Middle frontal gyrus (tissue), 1 donor: ENCODE results near the gene CREB3L1.
"Not testable (repeated sequence)": the region's sequence is repeated elsewhere in the genome, so short reads cannot be mapped to it uniquely, and the experiment has no call there.

Source experiments
- DNase-seq: peaks from one replicate; pipeline ENCODE4 v3.0.0-alpha.2; 2015; ENCODE audit warnings: low spot score; ENCODE audit errors: extremely low spot score

CREB3L1 gene

GRCh38 chr11:46248289-46249102 lies 29.0 kb upstream of the CREB3L1 start:
- no peak for DNase-seq

- DNase-seq: no peak
These were observed 28.1 kb upstream of the CREB3L1 start for GRCh38 chr11:46249103-46249937.

GRCh38 chr11:46249938-46250744 lies 27.3 kb upstream of the CREB3L1 start:
- DNase-seq: no peak

- DNase-seq: no peak
These were observed 26.8 kb upstream of the CREB3L1 start for GRCh38 chr11:46250745-46251052.

- no peak for DNase-seq
These were observed 25.5 kb upstream of the CREB3L1 start for GRCh38 chr11:46251954-46252353.

- DNase-seq: no peak
These were observed 25.0 kb upstream of the CREB3L1 start for GRCh38 chr11:46252373-46252914.

- DNase-seq: no peak
These were observed 24.0 kb upstream of the CREB3L1 start for GRCh38 chr11:46253258-46254132.

- DNase-seq: no peak
These were observed 23.4 kb upstream of the CREB3L1 start for GRCh38 chr11:46254133-46254491.

- DNase-seq: no peak
These were observed 20.9 kb upstream of the CREB3L1 start for GRCh38 chr11:46256540-46257001.

- not testable (repeated sequence) for DNase-seq
These were observed 18.1 kb upstream of the CREB3L1 start for GRCh38 chr11:46259347-46259746.

- no peak for DNase-seq
These were observed 17.4 kb upstream of the CREB3L1 start for GRCh38 chr11:46259971-46260560.

GRCh38 chr11:46263120-46263519 lies 14.3 kb upstream of the CREB3L1 start:
- DNase-seq: no peak

- no peak for DNase-seq
These were observed 13.4 kb upstream of the CREB3L1 start for GRCh38 chr11:46264030-46264429.

GRCh38 chr11:46264976-46265375 lies 12.5 kb upstream of the CREB3L1 start:
- DNase-seq: no peak

GRCh38 chr11:46265764-46266163 lies 11.7 kb upstream of the CREB3L1 start:
- DNase-seq: no peak

- no peak for DNase-seq
These were observed 9.5 kb upstream of the CREB3L1 start for GRCh38 chr11:46267930-46268329.

GRCh38 chr11:46270684-46271083 lies 6.8 kb upstream of the CREB3L1 start:
- no peak for DNase-seq

- DNase-seq: no peak
These were observed 6.1 kb upstream of the CREB3L1 start for GRCh38 chr11:46271407-46271806.

- no peak for DNase-seq
These were observed 5.3 kb upstream of the CREB3L1 start for GRCh38 chr11:46271875-46272815.
